Measurements from ENCODE around the gene BSPH1.
"Not testable (repeated sequence)": the region's sequence is repeated elsewhere in the genome, so short reads cannot be mapped to it uniquely, and the experiment has no call there.

BSPH1 gene

DNA sequence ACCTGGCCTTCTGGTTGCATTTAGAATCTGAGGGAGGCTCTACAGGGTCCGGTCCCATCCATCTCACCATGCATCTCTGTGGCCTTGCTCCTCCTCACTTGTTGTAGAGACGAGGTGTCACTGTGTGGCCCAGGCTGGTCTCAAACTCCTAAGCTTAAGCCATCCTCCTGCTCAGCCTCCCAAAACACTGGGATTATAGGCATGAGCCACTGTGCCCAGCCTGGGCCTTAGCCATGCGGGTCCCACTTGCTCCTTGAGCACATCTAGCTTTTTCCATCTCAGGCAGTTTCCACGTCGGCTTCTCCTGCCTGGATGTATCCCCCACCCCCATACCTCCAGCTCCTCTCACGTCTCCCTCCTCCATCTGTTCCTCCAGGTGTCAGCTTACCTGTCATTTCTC lies 12.3 kb upstream of the BSPH1 start:
- H3K9me3 ChIP-seq (ENCODE audit: control insufficient read depth, insufficient read depth, low read depth, low read length), result peaks cover 9% of the 10 kb centered on the region; the same call in 1 of the 2 replicates
- H3K27me3 ChIP-seq (ENCODE audit: control insufficient read depth, insufficient read depth, low read length), result no peaks in the 10 kb centered on the region
- no peak overlapping the region for H3K4me3 ChIP-seq (ENCODE audit: low read depth, low read length)
- H3K27ac ChIP-seq (ENCODE audit: low read depth, low read length), result no peak overlapping the region
- no peaks in the 10 kb centered on the region for H3K4me1 ChIP-seq (ENCODE audit: control insufficient read depth, insufficient read depth, low read length)
- no peaks in the 10 kb centered on the region for H3K36me3 ChIP-seq (ENCODE audit: control insufficient read depth, insufficient read depth, low read length)
- no peak overlapping the region for H3K9ac ChIP-seq (ENCODE audit: low read length)

DNA sequence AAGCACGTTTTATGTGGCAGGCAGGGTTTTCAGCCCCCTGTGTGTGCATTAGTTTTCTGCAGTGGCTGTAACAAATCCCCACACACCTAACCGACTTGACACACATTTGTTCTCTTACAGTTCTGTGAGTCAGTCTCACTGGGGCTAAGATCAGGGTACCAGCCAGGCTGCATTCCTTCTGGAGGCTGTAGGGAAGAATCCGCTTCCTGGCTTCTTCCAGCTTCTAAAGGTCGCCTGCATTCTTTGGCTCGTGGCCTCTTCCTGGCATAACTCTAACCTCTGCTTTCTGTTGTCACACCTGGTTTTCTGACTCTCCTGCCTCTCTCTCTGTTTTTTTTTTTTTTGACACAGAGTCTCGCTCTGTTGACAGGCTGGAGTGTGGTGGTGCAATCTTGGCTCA lies 8.9 kb upstream of the BSPH1 start:
- Histone ChIP-seq H3K27ac (ENCODE audit: low read depth, low read length) (no peak overlapping the region), H3K9me3 (ENCODE audit: control insufficient read depth, insufficient read depth, low read depth, low read length) (peaks cover 9% of the 10 kb centered on the region; the same call in 1 of the 2 replicates), H3K9ac (ENCODE audit: low read length) (no peak overlapping the region), H3K27me3 (ENCODE audit: control insufficient read depth, insufficient read depth, low read length) (peaks cover 2% of the 10 kb centered on the region; the same call in 1 of the 2 replicates), H3K4me1 (ENCODE audit: control insufficient read depth, insufficient read depth, low read length) (no peaks in the 10 kb centered on the region), H3K36me3 (ENCODE audit: control insufficient read depth, insufficient read depth, low read length) (no peaks in the 10 kb centered on the region), H3K4me3 (ENCODE audit: low read depth, low read length) (no peak overlapping the region)

DNA sequence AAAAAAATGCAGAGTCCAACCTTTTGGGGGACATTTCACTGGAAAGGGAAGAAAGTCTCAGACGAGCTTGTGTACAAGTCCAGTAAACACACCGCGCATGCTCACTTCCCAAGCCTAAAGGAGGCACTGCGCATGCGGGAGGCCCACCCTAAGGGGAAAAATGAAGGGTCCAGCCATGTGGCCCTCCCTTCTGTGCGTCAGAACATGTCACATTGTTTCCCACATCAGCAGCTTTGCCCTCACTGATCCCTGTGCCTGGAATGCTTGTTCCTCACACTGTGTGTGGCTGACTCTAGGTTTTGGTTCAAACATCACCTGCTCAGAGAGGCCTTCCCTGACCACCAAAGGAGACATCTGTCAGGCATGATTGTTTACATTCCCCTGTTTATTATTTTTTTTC lies 6.8 kb upstream of the BSPH1 start:
- no peak overlapping the region for H3K9ac ChIP-seq (ENCODE audit: low read length)
- peaks cover 2% of the 10 kb centered on the region; the same call in 1 of the 2 replicates for H3K27me3 ChIP-seq (ENCODE audit: control insufficient read depth, insufficient read depth, low read length)
- peaks cover 9% of the 10 kb centered on the region; the same call in 1 of the 2 replicates for H3K9me3 ChIP-seq (ENCODE audit: control insufficient read depth, insufficient read depth, low read depth, low read length)
- no peaks in the 10 kb centered on the region for H3K4me1 ChIP-seq (ENCODE audit: control insufficient read depth, insufficient read depth, low read length)
- no peaks in the 10 kb centered on the region for H3K36me3 ChIP-seq (ENCODE audit: control insufficient read depth, insufficient read depth, low read length)
- H3K27ac ChIP-seq (ENCODE audit: low read depth, low read length), result no peak overlapping the region
- no peak overlapping the region for H3K4me3 ChIP-seq (ENCODE audit: low read depth, low read length)

DNA sequence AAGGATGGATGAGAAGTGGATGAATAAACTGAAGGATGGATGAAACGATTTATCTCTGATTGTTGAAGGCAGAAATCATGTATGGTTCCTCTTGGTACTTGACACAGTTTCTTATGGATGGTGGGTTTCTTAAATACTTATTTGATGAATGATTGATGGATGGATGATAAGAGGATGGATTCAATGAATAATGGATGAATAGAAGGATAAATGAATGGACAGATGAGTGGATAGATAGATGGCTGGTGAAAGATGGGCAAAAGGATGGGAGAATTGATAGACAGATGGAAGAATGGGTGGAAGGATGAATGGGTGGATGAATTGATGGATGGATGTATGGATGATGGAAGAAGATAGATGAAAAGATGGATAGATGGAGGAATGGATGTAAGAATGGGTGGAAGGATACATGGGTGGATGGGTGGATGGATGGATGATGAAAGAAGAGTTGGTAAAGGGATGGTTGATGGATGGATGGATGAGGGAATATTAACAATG lies 4.3 kb upstream of the BSPH1 start:
- H3K4me3 ChIP-seq (ENCODE audit: low read depth, low read length), result no peak overlapping the region
- H3K27me3 ChIP-seq (ENCODE audit: control insufficient read depth, insufficient read depth, low read length), result peaks cover 6% of the 10 kb centered on the region; the same call in 1 of the 2 replicates
- no peaks in the 10 kb centered on the region for H3K4me1 ChIP-seq (ENCODE audit: control insufficient read depth, insufficient read depth, low read length)
- H3K36me3 ChIP-seq (ENCODE audit: control insufficient read depth, insufficient read depth, low read length), result no peaks in the 10 kb centered on the region
- no peak overlapping the region for H3K9ac ChIP-seq (ENCODE audit: low read length)
- H3K9me3 ChIP-seq (ENCODE audit: control insufficient read depth, insufficient read depth, low read depth, low read length), result peaks cover 7% of the 10 kb centered on the region; the same call in 1 of the 2 replicates
- no peak overlapping the region for H3K27ac ChIP-seq (ENCODE audit: low read depth, low read length)

DNA sequence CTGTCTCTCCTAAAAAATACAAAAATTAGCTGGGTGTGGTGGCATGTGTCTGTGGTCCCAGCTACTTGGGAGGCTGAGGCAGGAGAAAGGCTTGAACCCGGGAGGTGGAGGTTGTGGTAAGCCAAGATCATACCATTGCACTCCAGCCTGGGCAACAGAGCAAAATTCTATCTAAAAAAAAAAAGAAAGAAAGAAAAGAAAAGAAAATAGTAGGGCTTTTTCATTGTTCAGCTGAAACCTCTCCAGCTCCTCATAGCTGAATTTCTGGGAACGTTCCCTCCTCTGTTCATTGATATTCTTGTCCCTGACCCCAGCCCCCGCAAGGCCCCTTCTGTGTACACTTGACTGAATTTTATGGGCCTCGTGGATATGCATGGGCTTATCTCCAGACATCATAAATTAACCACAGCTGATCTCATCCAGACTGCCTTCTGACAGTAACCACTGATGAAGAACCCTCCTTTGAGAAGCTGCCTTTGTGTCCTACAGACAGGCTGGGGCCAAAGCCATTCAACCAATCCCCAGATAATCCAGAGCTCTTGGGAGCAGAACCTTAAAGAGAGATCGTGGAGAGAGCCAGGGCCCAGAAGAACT lies 2.3 kb upstream of the BSPH1 start, which contains the start of gene ELSPBP1:
Gene ELSPBP1 (plus strand): TSS at position 424 of the 594 bp plus-strand sequence. CDS start 14,036 bp downstream, outside the sequence.
- no peaks in the 10 kb centered on the region for H3K36me3 ChIP-seq (ENCODE audit: control insufficient read depth, insufficient read depth, low read length)
- H3K27ac ChIP-seq (ENCODE audit: low read depth, low read length), result no peak within 1 kb of the TSS
- H3K9ac ChIP-seq (ENCODE audit: low read length), result no peak within 1 kb of the TSS
- H3K4me3 ChIP-seq (ENCODE audit: low read depth, low read length), result no peak within 1 kb of the TSS
- no peaks in the 10 kb centered on the region; the same call in 1 of the 2 replicates for H3K9me3 ChIP-seq (ENCODE audit: control insufficient read depth, insufficient read depth, low read depth, low read length)
- H3K4me1 ChIP-seq (ENCODE audit: control insufficient read depth, insufficient read depth, low read length), result no peaks in the 10 kb centered on the region
- H3K27me3 ChIP-seq (ENCODE audit: control insufficient read depth, insufficient read depth, low read length), result peaks cover 6% of the 10 kb centered on the region; the same call in 1 of the 2 replicates

DNA sequence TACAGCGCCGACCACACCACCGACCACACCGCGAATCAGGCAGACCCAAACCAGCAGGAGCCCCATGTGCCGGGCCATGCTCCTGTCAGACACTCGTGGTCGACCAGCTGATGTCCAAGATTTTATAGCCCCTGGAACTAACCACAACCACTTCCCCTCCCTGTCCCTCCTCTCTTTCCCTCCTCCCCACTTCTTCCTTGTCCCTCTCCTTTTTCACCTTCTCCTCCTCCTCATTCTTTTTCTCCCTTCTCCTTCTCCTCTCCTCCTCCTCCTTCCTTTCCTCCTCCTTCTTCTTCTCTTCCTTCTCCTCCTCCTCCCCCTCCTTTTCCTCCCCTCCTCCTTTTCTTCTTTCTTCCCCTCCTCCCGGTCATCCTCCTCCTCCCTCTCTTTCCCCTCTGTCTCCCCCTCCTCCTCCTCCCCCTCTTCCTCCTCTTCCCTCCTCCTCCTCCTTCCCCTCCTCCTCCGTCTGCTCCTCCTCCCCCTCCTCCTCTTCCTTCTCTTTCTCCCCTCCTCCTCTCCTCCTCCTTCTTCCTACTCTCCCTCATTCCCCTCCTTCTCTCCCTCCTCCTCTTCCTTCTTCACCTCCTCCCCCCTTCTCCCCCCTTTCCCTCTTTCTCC lies 670 bp downstream of the BSPH1 start:
- no peaks in the 10 kb centered on the region for H3K36me3 ChIP-seq (ENCODE audit: control insufficient read depth, insufficient read depth, low read length)
- no peaks in the 10 kb centered on the region for H3K4me1 ChIP-seq (ENCODE audit: control insufficient read depth, insufficient read depth, low read length)
- H3K27ac ChIP-seq (ENCODE audit: low read depth, low read length), result no peak overlapping the region
- no peak overlapping the region for H3K9ac ChIP-seq (ENCODE audit: low read length)
- no peaks in the 10 kb centered on the region; the same call in 1 of the 2 replicates for H3K9me3 ChIP-seq (ENCODE audit: control insufficient read depth, insufficient read depth, low read depth, low read length)
- H3K27me3 ChIP-seq (ENCODE audit: control insufficient read depth, insufficient read depth, low read length), result peaks cover 5% of the 10 kb centered on the region; the same call in 1 of the 2 replicates
- H3K4me3 ChIP-seq (ENCODE audit: low read depth, low read length), result no peak overlapping the region

DNA sequence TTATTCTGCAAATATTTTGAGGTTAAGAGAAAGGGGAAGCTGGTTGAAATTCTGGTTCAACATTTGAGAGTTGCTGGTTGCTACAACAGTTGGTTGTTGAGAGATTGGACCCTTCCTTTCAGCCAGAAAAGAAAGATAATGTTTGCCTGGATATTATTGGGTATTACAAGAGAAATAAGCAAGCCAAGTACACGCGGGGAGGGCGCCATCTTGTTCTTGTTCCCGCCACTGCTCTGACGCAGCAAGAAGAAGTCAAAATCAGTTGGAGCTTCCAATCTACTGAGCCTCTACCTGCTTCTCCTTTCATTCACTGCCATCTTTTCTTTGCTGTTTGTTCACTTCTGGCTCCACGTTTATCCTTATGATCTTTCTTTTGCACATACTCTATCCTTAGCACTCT lies 18.4 kb downstream of the BSPH1 start:
- Histone ChIP-seq H3K27me3 (ENCODE audit: control insufficient read depth, insufficient read depth, low read length) (no peaks in the 10 kb centered on the region; the same call in 1 of the 2 replicates), H3K9ac (ENCODE audit: low read length) (no peak overlapping the region), H3K4me1 (ENCODE audit: control insufficient read depth, insufficient read depth, low read length) (no peaks in the 10 kb centered on the region), H3K27ac (ENCODE audit: low read depth, low read length) (no peak overlapping the region), H3K36me3 (ENCODE audit: control insufficient read depth, insufficient read depth, low read length) (no peaks in the 10 kb centered on the region), H3K9me3 (ENCODE audit: control insufficient read depth, insufficient read depth, low read depth, low read length) (peaks cover 4% of the 10 kb centered on the region; the same call in 1 of the 2 replicates), H3K4me3 (ENCODE audit: low read depth, low read length) (no peak overlapping the region)

DNA sequence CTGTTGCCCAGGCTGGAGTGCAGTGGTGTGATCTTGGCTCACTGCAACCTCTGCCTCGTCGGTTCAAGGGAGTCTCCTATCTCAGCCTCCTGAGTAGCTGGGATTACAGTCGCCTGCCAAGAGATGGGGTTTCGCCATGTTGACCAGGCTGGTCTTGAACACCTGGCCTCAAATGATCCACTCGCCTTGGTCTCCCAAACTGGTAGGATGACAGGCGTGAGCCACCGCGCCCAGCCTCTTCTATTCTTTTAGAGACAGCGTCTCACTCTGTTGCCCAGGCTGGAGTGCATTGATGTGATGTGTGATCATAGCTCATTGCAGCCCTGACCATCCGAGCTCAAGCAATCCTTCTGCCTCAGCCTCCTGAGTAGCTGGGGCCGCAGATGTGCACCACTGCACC lies 36.0 kb downstream of the BSPH1 start:
- not testable (repeated sequence) for H3K9ac ChIP-seq (ENCODE audit: low read length); H3K4me3 ChIP-seq (ENCODE audit: low read depth, low read length); H3K9me3 ChIP-seq (ENCODE audit: control insufficient read depth, insufficient read depth, low read depth, low read length)

DNA sequence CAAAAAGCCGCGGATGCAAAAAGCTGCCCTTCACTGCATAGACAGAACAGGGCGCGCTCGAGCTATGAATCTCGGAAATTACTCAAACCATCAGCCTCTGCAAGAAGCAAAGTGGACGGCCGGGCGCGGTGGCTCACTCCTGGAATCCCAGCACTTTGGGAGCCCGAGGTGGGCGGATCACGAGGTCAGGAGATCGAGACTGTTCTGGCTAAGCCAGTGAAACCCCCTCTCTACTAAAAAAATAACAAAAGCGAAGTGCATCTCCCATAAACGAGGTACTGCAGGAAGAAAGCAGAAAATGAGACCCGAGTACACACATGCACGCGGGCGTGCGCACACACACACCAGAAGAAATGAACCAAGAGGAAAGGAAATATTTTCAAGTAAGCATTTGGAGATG lies 39.8 kb downstream of the BSPH1 start:
- not testable (repeated sequence) for H3K4me1 ChIP-seq (ENCODE audit: control insufficient read depth, insufficient read depth, low read length); H3K9me3 ChIP-seq (ENCODE audit: control insufficient read depth, insufficient read depth, low read depth, low read length); H3K36me3 ChIP-seq (ENCODE audit: control insufficient read depth, insufficient read depth, low read length); H3K27me3 ChIP-seq (ENCODE audit: control insufficient read depth, insufficient read depth, low read length); H3K4me3 ChIP-seq (ENCODE audit: low read depth, low read length); H3K27ac ChIP-seq (ENCODE audit: low read depth, low read length); H3K9ac ChIP-seq (ENCODE audit: low read length)

More for the DNA sequence above, 36.0 kb downstream of the BSPH1 start:
- H3K27ac ChIP-seq (ENCODE audit: low read depth, low read length); H3K4me1 ChIP-seq (ENCODE audit: control insufficient read depth, insufficient read depth, low read length); H3K36me3 ChIP-seq (ENCODE audit: control insufficient read depth, insufficient read depth, low read length); H3K27me3 ChIP-seq (ENCODE audit: control insufficient read depth, insufficient read depth, low read length): not testable (repeated sequence)

DNA sequence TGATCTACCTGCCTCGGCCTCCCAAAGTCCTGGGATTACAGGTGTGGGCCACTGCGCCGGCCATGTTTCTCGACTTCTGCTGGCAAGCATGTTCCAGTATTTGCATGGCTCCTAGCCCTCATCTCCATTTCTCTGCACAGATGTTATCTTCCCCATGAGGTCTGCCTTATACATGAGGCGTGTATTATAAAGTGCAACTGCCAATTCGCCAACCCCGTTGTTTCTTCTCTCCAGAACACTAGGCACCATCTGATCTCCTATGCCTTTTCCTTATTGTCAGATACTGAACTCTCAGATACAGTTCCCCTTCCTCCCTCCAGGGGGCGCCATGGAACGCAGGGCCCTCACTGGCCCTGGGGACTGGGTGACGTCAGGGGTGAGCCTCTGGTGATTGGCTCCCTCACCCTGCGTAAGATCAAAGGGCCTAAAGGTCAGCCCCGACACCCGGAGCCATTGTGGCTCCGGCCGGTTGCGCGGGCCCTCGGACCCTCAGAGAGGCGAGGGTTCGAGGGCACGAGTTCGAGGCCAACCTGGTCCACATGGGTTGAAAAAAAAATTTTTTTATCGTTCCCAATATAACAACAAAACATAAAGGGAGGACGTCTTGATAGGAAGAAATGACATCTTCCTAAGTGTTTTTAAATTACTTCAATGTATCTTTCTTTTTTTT lies 42.0 kb downstream of the BSPH1 start:
- not testable (repeated sequence) for H3K9ac ChIP-seq (ENCODE audit: low read length); H3K4me1 ChIP-seq (ENCODE audit: control insufficient read depth, insufficient read depth, low read length); H3K36me3 ChIP-seq (ENCODE audit: control insufficient read depth, insufficient read depth, low read length); H3K27me3 ChIP-seq (ENCODE audit: control insufficient read depth, insufficient read depth, low read length); H3K4me3 ChIP-seq (ENCODE audit: low read depth, low read length); H3K27ac ChIP-seq (ENCODE audit: low read depth, low read length); H3K9me3 ChIP-seq (ENCODE audit: control insufficient read depth, insufficient read depth, low read depth, low read length)

DNA sequence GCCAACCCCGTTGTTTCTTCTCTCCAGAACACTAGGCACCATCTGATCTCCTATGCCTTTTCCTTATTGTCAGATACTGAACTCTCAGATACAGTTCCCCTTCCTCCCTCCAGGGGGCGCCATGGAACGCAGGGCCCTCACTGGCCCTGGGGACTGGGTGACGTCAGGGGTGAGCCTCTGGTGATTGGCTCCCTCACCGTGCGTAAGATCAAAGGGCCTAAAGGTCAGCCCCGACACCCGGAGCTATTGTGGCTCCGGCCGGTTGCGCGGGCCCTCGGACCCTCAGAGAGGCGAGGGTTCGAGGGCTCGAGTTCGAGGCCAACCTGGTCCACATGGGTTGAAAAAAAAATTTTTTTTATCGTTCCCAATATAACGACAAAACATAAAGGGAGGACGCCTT lies 63.4 kb downstream of the BSPH1 start:
- not testable (repeated sequence) for H3K4me1 ChIP-seq (ENCODE audit: control insufficient read depth, insufficient read depth, low read length); H3K9me3 ChIP-seq (ENCODE audit: control insufficient read depth, insufficient read depth, low read depth, low read length); H3K36me3 ChIP-seq (ENCODE audit: control insufficient read depth, insufficient read depth, low read length); H3K27ac ChIP-seq (ENCODE audit: low read depth, low read length); H3K9ac ChIP-seq (ENCODE audit: low read length); H3K27me3 ChIP-seq (ENCODE audit: control insufficient read depth, insufficient read depth, low read length); H3K4me3 ChIP-seq (ENCODE audit: low read depth, low read length)

All from HUES6 (cell line).